Cardiac muscle cell (in vitro differentiated cells and primary cell): ENCODE measurements around the gene CFAP53. TPM values are rescaled to one million over a fixed set of nuclear protein-coding genes. Genes with fewer than 3 reads are reported as not detected.

Source experiments
- DNase-seq, 2 donors: peaks; one replicate each; pipeline versions ENCODE4 v3.0.0 to v3.0.0-alpha.2; 2010 to 2017; ENCODE audit warnings: low read depth in 1 of 2, low spot score in 1 of 2
- H3K27ac ChIP-seq: fragments of 200-600 bp; sonication (generic); 2 replicates; pipeline ENCODE4 v1.5.1; 2016
- H3K27me3 ChIP-seq: fragments of 200-600 bp; sonication (generic); 2 replicates; pipeline ENCODE4 v1.6.0; 2016; ENCODE audit warnings: control low read depth
- H3K36me3 ChIP-seq: fragments of 200-600 bp; sonication (generic); 2 replicates; pipeline ENCODE4 v1.5.1; 2016; ENCODE audit warnings: control low read depth
- H3K4me1 ChIP-seq: fragments of 200-600 bp; sonication (generic); 2 replicates; pipeline ENCODE4 v1.8.1; 2017; ENCODE audit warnings: low read depth, mild to moderate bottlenecking, mixed run types
- H3K4me3 ChIP-seq: fragments of 200-600 bp; sonication (generic); 2 replicates; pipeline ENCODE4 v1.5.1; 2016; ENCODE audit warnings: mild to moderate bottlenecking
- H3K9me3 ChIP-seq: fragments of 200-600 bp; sonication (generic); 2 replicates; pipeline ENCODE4 v1.5.1; 2017; ENCODE audit warnings: low read depth, mild to moderate bottlenecking, control low read depth
- polyA plus RNA-seq: library from polyadenylated mRNA; unstranded; fragments of >200 nt; fragmentation: Nextera tagmentation; extraction: Ambion mirVana; gene quantifications from 2 replicates; pipeline ENCODE4 v1.2.1, GENCODE V29; 2016
- total RNA-seq: library from RNA; depleted of rRNA; stranded (reverse); fragments of >200 nt; gene quantifications from 2 replicates; pipeline ENCODE4 v1.2.3, GENCODE V29; 2016
- TF ChIP-seq, protein P1 (sequence below): IDR thresholded peaks from 2 replicates; pipeline ENCODE4 v1.5.1; 2012; ENCODE audit warnings: low read depth, mild to moderate bottlenecking, low read length

CFAP53 gene
- total and polyA plus RNA-seq, 2 experiments from 2014 or later = 1.0 to 3.9 TPM

DNA sequence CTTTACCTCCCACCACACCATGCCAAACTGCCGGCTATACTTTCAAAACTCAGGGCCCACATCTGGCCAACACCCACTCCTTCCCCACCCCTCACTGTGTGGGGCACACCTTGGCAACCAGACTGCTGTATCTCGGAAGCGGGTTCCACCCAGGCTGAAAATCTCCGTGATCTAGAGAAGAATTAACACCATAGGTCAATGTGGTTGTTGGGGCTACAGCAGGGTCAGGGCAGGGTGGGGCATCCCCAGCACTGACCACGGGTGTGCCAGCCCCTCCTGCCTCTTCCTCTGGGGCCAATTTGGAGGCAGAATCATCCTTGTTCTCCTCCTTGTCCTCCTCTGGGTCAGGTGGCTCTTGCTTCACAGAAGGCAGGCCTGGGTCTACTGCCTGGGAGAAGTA, 6.3 kb upstream of the CFAP53 start:
- peaks cover 66% of the 10 kb centered on the region for H3K36me3 ChIP-seq
- H3K27me3 ChIP-seq = no peaks in the 10 kb centered on the region
- no peaks in the 10 kb centered on the region for H3K9me3 ChIP-seq
- TF ChIP-seq, protein P1, sequence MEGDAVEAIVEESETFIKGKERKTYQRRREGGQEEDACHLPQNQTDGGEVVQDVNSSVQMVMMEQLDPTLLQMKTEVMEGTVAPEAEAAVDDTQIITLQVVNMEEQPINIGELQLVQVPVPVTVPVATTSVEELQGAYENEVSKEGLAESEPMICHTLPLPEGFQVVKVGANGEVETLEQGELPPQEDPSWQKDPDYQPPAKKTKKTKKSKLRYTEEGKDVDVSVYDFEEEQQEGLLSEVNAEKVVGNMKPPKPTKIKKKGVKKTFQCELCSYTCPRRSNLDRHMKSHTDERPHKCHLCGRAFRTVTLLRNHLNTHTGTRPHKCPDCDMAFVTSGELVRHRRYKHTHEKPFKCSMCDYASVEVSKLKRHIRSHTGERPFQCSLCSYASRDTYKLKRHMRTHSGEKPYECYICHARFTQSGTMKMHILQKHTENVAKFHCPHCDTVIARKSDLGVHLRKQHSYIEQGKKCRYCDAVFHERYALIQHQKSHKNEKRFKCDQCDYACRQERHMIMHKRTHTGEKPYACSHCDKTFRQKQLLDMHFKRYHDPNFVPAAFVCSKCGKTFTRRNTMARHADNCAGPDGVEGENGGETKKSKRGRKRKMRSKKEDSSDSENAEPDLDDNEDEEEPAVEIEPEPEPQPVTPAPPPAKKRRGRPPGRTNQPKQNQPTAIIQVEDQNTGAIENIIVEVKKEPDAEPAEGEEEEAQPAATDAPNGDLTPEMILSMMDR = no peak
- H3K4me1 ChIP-seq = no peaks in the 10 kb centered on the region
- no peak for DNase-seq
- H3K4me3 ChIP-seq = no peak overlapping the region
- H3K27ac ChIP-seq = no peak overlapping the region

DNA sequence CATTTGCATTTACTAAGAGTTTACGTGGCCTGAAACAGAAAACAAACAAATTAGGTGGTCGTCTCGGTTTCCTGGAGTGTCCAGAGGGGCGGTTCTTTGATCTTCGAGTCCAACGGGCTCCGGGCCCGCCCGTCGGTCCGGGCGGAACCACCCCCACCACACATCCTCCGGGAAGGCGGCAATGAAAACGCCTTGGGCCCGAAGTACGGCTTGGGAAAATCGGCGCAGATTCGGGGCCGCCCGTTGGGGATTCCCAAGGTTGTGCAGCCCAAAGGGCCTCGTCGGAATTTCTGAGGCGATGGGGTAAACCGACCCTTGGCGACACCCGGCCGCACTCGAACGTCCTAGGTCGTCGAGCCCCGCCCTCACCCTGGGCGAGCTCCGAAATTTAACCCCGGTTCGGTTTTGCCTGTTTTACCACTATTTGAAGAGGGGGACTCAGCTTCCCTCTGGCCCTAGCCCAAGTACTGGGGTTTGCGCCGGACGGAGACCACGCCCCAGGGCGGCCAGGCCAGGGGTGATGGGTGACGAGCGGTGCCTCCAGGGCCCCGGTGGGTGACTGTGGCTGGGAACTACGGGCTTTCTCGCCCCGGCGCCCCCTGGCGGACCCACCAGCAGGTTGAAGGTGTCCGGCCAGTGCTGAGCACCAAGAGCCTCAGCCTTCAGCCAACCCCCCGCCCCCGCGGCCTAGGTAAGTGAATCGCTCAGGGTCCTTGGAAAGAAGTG, 1.9 kb upstream of the CFAP53 start:
- H3K4me1 ChIP-seq = no peaks in the 10 kb centered on the region
- no peak overlapping the region for H3K4me3 ChIP-seq
- no peaks in the 10 kb centered on the region for H3K27me3 ChIP-seq
- peaks cover 29% of the 10 kb centered on the region for H3K36me3 ChIP-seq
- DNase-seq = peak; percentile 68 to 80
- H3K27ac ChIP-seq = no peak overlapping the region
- no peaks in the 10 kb centered on the region for H3K9me3 ChIP-seq
- TF ChIP-seq, protein P1 = peak; percentile 85

DNA sequence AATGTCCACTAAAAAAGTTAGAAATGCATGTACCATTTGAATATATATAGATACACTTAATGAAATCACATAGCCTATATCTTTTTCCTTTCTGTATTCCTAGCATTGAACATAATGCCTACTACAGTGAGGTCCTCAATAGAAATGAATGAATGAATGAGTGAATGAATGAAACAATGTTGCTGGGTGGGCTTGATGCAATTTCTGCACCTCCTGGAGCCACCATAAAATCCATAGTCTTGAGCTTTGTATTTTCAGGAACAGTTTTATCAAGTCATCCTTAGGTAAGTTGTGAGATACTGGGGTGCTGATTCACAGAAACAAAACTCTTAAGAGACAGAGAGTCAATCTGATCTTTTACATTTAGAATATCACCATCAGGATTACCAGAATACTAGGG, 3.3 kb downstream of the CFAP53 start:
- no peak for DNase-seq
- Histone ChIP-seq H3K4me3 (no peak overlapping the region), H3K36me3 (no peaks in the 10 kb centered on the region), H3K27ac (no peak overlapping the region), H3K4me1 (no peaks in the 10 kb centered on the region), H3K27me3 (no peaks in the 10 kb centered on the region), H3K9me3 (no peaks in the 10 kb centered on the region)
- TF ChIP-seq, protein P1 = no peak

DNA sequence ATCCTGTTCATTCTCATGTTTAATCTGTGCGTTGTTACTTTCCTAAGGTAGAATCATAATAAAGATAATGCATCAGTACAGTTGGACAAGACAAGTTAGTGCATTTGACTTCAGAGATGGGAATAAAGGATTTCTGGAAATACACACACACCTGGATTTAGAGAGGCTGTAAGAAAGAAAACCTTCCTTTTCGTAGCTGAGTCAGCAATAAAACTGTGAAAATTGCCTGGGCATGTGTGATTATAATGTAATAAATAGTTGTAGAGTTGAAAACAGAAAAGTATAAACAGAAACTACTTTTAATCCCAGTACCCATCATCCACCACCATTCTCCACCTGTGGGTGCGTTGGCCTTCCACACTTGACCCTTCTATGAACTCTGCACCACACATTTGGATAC, 15.4 kb downstream of the CFAP53 start:
- TF ChIP-seq, protein P1 = no peak
- H3K9me3 ChIP-seq = no peaks in the 10 kb centered on the region
- H3K27ac ChIP-seq = no peak overlapping the region
- no peaks in the 10 kb centered on the region for H3K36me3 ChIP-seq
- no peaks in the 10 kb centered on the region for H3K4me1 ChIP-seq
- no peaks in the 10 kb centered on the region for H3K27me3 ChIP-seq
- no peak overlapping the region for H3K4me3 ChIP-seq
- no peak for DNase-seq

DNA sequence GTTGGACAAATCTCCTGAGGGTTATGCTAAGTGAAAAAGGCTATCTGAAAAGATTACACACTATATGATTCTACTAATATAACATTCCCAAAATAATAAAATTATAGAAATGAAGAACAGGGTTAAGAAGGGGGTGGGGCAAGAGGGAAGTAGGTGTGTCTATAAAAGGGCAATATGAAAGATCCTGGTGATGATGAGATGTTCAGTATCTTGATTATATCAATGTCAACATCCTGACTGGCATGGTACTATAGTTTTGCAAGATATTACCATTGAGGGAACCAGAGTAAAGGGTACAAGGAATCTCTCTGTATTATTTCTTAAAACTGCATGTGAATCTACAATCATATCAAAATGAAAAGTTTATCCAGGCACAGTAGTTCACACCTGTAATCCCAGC, 16.7 kb downstream of the CFAP53 start:
- no peak for DNase-seq
- TF ChIP-seq, protein P1 = no peak
- no peak overlapping the region for H3K27ac ChIP-seq

More for the DNA sequence above, 16.7 kb downstream of the CFAP53 start:
- Histone ChIP-seq H3K36me3 (no peaks in the 10 kb centered on the region), H3K4me1 (no peaks in the 10 kb centered on the region), H3K9me3 (no peaks in the 10 kb centered on the region), H3K4me3 (no peak overlapping the region), H3K27me3 (no peaks in the 10 kb centered on the region)
